Loucy (cell line): ENCODE measurements around the gene OR2G3.

Experiments
- H2AFZ ChIP-seq: fragments of 200-600 bp; sonication (generic); 2 replicates; pipeline ENCODE4 v1.6.0; 2016; ENCODE audit warnings: antibody characterized with exemption, mild to moderate bottlenecking, low read length, moderate library complexity
- H3F3A ChIP-seq: fragments of 200-600 bp; 2 replicates; pipeline ENCODE4 v1.6.0; 2016; ENCODE audit warnings: antibody characterized with exemption, low read depth, mild to moderate bottlenecking
- H3K27me3 ChIP-seq: fragments of 200-600 bp; sonication (generic); 2 replicates; pipeline ENCODE4 v1.6.1; 2014; ENCODE audit warnings: low read length, mild to moderate bottlenecking; ENCODE audit not compliant: insufficient read depth, poor library complexity, severe bottlenecking
- H3K36me3 ChIP-seq: fragments of 200-600 bp; sonication (generic); 2 replicates; pipeline ENCODE4 v1.6.1; 2016; ENCODE audit warnings: low read length; ENCODE audit not compliant: insufficient read depth
- H3K4me1 ChIP-seq: fragments of 200-600 bp; sonication (generic); 2 replicates; pipeline ENCODE4 v1.5.1; 2014; ENCODE audit warnings: low read length, mild to moderate bottlenecking; ENCODE audit not compliant: insufficient read depth, poor library complexity, severe bottlenecking
- H3K4me2 ChIP-seq: fragments of 200-600 bp; sonication (generic); 2 replicates; pipeline ENCODE4 v1.6.0; 2014; ENCODE audit warnings: antibody characterized with exemption, low read length, low read depth, mild to moderate bottlenecking; ENCODE audit not compliant: poor library complexity, severe bottlenecking
- H3K4me3 ChIP-seq: fragments of 200-600 bp; sonication (generic); 2 replicates; pipeline ENCODE4 v1.5.1; 2014; ENCODE audit warnings: low read length, mild to moderate bottlenecking, mixed read lengths; ENCODE audit not compliant: poor library complexity, severe bottlenecking
- H3K79me2 ChIP-seq: fragments of 200-600 bp; sonication (generic); 2 replicates; pipeline ENCODE4 v1.6.1; 2014; ENCODE audit warnings: low read length; ENCODE audit not compliant: insufficient read depth
- H3K9ac ChIP-seq: fragments of 200-600 bp; sonication (generic); 2 replicates; pipeline ENCODE4 v1.6.0; 2014; ENCODE audit warnings: mild to moderate bottlenecking, low read depth, low read length, moderate library complexity; ENCODE audit not compliant: poor library complexity, severe bottlenecking
- H3K9me2 ChIP-seq: fragments of 200-600 bp; sonication (generic); replicated peaks from 2 replicates; pipeline ENCODE4 v1.6.1; 2016; ENCODE audit warnings: low read depth, low read length, mixed read lengths
- H3K9me3 ChIP-seq: fragments of 200-600 bp; sonication (generic); 2 replicates; pipeline ENCODE4 v1.6.1; 2014; ENCODE audit warnings: mild to moderate bottlenecking, antibody characterized with exemption, low read length, low read depth; ENCODE audit not compliant: insufficient read depth
- H4K20me1 ChIP-seq: fragments of 200-600 bp; sonication (generic); 2 replicates; pipeline ENCODE4 v1.6.0; 2014; ENCODE audit warnings: antibody characterized with exemption, low read length, mild to moderate bottlenecking; ENCODE audit not compliant: insufficient read depth, poor library complexity, severe bottlenecking
- EZH2phosphoT487 ChIP-seq: fragments of 200-600 bp; IDR thresholded peaks from 2 replicates; pipeline ENCODE4 v1.6.1; 2018; ENCODE audit warnings: antibody characterized with exemption, mild to moderate bottlenecking, moderate library complexity, borderline replicate concordance
- TF ChIP-seq, protein P1 (sequence below): fragments of 200-600 bp; sonication (generic); conservative IDR thresholded peaks from 2 replicates; pipeline ENCODE4 v1.5.1; 2014; ENCODE audit warnings: mild to moderate bottlenecking, antibody characterized with exemption, low read length

The OR2G3 gene

DNA sequence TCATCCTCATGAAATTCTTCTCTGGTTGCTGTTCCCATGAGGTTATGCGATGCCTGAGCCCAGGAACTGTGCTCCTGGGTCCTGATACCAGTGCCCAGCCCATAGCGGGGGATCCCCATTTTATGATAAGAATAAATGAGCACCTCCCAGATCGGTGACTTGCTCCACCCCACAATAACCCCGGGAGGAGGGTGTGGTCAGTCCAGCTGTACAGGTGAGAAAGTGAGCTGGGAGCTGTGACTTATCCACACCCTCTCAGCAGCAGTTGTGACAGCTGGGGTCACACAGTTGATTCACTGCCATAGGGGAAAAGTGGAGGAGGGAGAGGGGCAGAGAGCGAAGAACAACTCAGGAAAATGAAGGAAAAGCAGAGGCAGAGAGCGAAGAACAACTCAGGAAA, 33.4 kb downstream of the OR2G3 start:
- Histone ChIP-seq H3K9me3 (no peaks in the 10 kb centered on the region), H3K9ac (no peak overlapping the region), H3K27me3 (no peaks in the 10 kb centered on the region), H3K79me2 (no peaks in the 10 kb centered on the region), H3K4me1 (peaks cover 16% of the 10 kb centered on the region), H3K4me3 (no peak overlapping the region), H3K36me3 (no peaks in the 10 kb centered on the region), H3K4me2 (no peak overlapping the region), H3K9me2 (no peaks in the 10 kb centered on the region), H4K20me1 (no peaks in the 10 kb centered on the region), H2AFZ (no peak overlapping the region), H3F3A (no peaks in the 10 kb centered on the region)
- no peak for TF ChIP-seq EZH2phosphoT487
- TF ChIP-seq, protein P1, sequence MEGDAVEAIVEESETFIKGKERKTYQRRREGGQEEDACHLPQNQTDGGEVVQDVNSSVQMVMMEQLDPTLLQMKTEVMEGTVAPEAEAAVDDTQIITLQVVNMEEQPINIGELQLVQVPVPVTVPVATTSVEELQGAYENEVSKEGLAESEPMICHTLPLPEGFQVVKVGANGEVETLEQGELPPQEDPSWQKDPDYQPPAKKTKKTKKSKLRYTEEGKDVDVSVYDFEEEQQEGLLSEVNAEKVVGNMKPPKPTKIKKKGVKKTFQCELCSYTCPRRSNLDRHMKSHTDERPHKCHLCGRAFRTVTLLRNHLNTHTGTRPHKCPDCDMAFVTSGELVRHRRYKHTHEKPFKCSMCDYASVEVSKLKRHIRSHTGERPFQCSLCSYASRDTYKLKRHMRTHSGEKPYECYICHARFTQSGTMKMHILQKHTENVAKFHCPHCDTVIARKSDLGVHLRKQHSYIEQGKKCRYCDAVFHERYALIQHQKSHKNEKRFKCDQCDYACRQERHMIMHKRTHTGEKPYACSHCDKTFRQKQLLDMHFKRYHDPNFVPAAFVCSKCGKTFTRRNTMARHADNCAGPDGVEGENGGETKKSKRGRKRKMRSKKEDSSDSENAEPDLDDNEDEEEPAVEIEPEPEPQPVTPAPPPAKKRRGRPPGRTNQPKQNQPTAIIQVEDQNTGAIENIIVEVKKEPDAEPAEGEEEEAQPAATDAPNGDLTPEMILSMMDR, result no peak

DNA sequence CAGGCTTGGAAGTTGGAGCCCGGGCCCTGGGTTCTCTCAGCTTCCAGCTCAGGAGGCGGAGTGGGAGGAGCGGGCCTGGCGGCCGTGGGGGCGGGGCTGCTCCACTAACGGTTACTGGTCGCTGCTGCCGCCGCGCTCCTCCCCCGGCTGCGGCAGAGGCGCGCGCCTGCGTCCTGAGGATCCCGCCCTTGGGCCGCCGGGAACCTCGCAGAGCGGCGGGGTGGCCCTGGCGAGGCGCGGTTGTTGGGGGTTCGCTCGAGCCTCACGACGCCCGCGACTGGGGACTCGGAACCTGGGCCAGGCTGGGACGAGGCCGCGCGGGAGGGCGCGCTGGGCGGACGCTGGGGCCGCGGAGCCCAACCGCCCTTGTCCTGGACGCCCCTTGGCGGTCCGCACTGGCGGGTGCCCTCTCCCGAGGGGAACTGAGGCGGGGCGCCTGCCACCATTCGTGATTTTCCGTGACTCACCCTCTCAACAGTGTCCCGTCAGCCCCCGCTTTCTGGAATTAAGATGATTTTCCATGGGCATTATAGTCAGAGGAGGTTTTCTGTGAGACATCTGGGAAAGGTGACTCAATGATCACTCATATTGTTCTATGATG, 34.1 kb downstream of the OR2G3 start:
- TF ChIP-seq, protein P1, result no peak
- no peak for TF ChIP-seq EZH2phosphoT487
- H4K20me1 ChIP-seq, result no peaks in the 10 kb centered on the region
- peaks cover 16% of the 10 kb centered on the region for H3K4me1 ChIP-seq
- H3K4me2 ChIP-seq, result no peak overlapping the region
- H3K36me3 ChIP-seq, result no peaks in the 10 kb centered on the region
- H3F3A ChIP-seq, result no peaks in the 10 kb centered on the region
- no peaks in the 10 kb centered on the region for H3K9me2 ChIP-seq
- H3K9me3 ChIP-seq, result no peaks in the 10 kb centered on the region
- H3K4me3 ChIP-seq, result no peak overlapping the region
- H3K79me2 ChIP-seq, result no peaks in the 10 kb centered on the region
- no peaks in the 10 kb centered on the region for H3K27me3 ChIP-seq
- no peak overlapping the region for H2AFZ ChIP-seq
- H3K9ac ChIP-seq, result no peak overlapping the region

DNA sequence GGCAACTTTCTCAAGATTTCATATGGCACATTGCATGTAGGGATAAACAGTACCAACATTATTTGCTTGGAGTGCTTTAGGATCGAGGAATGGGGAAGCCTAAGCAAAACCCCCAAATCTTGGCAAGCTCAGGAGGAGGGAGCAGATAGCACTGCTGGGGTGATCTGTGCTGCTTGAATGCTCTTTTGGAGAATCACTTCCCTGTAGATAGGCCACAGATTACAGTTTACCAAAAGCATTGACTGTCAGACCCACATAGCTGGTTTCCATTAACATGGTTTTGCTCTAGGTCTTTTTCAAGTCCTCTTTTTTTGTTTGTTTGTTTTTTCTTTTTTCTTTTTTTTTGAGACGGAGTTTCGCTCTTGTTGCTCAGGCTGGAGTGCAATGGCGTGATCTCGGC, 37.4 kb downstream of the OR2G3 start:
- Histone ChIP-seq H2AFZ (no peak overlapping the region), H3K4me1 (peaks cover 18% of the 10 kb centered on the region), H4K20me1 (no peaks in the 10 kb centered on the region), H3K79me2 (no peaks in the 10 kb centered on the region), H3K36me3 (no peaks in the 10 kb centered on the region), H3K9me3 (no peaks in the 10 kb centered on the region), H3K4me2 (no peak overlapping the region), H3K9ac (no peak overlapping the region), H3F3A (no peaks in the 10 kb centered on the region), H3K4me3 (no peak overlapping the region), H3K9me2 (no peaks in the 10 kb centered on the region), H3K27me3 (no peaks in the 10 kb centered on the region)
- TF ChIP-seq, protein P1, result no peak
- TF ChIP-seq EZH2phosphoT487, result no peak
